MG63 (cell line): ENCODE measurements around the gene ADAM15. TPM values are rescaled to one million over a fixed set of nuclear protein-coding genes. Genes with fewer than 3 reads are reported as not detected.

Source experiments
- DNase-seq: peaks from one replicate; pipeline ENCODE4 v3.0.0-alpha.2; 2020
- H3K27me3 ChIP-seq: fragments of 250-450 bp; sonication (Bioruptor Pico); 2 replicates; pipeline ENCODE4 v1.5.1; 2020; ENCODE audit warnings: mild to moderate bottlenecking, moderate library complexity
- H3K36me3 ChIP-seq: fragments of 250-450 bp; sonication (Bioruptor Pico); 2 replicates; pipeline ENCODE4 v1.5.1; 2020; ENCODE audit warnings: mild to moderate bottlenecking, moderate library complexity
- H3K4me3 ChIP-seq: fragments of 250-450 bp; sonication (Bioruptor Pico); 2 replicates; pipeline ENCODE4 v1.5.1; 2020; ENCODE audit warnings: mild to moderate bottlenecking, moderate library complexity
- H3K9me3 ChIP-seq: fragments of 250-450 bp; sonication (Bioruptor Pico); 2 replicates; pipeline ENCODE4 v1.5.1; 2020; ENCODE audit warnings: mild to moderate bottlenecking, moderate library complexity
- total RNA-seq: library from RNA; depleted of rRNA; stranded (reverse); fragments of >200 nt; shearing (Covaris generic); gene quantifications from 2 replicates; pipeline ENCODE4 v1.2.3, GENCODE V29; 2014; ENCODE audit warnings: low replicate concordance

The ADAM15 gene
- total RNA-seq, 1 experiment from 2014 or later: 285 TPM

DNA sequence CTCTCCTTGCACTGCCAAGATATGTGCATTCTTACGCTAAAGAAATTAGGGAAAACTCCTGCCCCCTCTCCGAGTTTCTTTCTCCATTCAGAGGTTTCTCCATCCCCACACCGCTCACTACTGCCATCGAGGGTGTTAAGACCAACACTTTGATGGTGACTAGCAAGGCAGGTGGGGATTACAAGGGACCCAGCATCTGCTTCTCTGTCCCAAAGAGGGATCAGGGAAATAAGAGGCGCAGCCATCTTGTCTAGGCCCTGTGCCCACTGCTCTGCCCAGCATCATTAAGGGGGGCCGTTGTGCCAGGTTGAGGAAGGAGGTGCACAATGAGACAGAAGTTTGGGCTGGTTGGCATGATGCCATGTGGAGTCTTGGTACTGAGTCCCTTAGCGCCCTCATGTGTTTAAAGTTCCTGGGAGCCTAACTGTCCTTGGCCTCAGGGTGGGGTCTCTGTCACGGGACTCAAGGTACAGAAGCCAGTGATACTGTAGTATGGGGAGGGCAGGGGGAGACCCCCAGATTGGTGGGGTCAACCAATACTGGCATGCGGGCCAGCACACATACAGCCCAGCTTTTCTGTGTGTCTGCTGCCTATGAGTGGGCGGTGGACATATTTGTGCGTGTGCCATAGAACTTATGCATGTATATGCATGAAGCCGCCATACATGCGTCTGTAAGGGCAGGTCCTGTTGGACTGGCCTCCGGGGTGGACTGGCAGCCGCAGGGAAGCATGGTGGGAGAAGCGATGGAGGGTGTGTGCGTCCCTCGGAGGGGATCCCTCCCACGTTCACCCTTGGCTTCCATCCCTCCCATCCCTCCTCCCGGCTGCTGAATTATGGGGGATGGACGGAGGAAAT is 33.0 kb downstream of the ADAM15 start:
- no peaks in the 10 kb centered on the region for H3K36me3 ChIP-seq
- H3K27me3 ChIP-seq: peaks cover 40% of the 10 kb centered on the region
- peak overlapping the region; percentile 63 for H3K4me3 ChIP-seq
- DNase-seq: peak; percentile 53
- H3K9me3 ChIP-seq: no peaks in the 10 kb centered on the region

DNA sequence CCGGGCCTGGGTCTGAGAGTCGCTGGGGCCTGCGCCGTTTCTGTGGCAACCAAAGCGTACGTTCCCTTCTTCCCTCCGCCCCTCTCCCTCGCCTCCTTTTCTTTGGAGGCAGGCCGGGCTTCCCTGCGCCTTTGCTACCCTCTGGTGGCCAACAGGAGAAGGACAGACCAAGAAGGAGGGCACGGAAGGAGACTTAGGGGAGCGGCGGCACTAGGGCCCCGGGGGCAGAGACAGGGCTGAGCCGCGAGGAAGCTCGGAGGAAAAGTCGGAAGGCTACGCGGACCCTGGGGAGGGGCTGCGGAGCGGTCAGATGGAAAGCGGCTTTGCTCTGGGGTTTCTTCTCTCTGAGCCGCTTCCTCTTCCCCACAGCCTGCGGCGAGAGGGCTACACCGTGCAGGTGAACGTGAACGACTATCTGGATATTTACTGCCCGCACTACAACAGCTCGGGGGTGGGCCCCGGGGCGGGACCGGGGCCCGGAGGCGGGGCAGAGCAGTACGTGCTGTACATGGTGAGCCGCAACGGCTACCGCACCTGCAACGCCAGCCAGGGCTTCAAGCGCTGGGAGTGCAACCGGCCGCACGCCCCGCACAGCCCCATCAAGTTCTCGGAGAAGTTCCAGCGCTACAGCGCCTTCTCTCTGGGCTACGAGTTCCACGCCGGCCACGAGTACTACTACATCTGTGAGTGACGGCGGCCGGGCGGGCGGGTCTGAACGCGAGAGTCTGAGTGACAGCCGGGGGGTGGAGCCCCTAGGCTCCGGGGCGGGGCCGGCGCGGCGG is 33.8 kb downstream of the ADAM15 start:
- H3K4me3 ChIP-seq: peak overlapping the region; percentile 63

DNA sequence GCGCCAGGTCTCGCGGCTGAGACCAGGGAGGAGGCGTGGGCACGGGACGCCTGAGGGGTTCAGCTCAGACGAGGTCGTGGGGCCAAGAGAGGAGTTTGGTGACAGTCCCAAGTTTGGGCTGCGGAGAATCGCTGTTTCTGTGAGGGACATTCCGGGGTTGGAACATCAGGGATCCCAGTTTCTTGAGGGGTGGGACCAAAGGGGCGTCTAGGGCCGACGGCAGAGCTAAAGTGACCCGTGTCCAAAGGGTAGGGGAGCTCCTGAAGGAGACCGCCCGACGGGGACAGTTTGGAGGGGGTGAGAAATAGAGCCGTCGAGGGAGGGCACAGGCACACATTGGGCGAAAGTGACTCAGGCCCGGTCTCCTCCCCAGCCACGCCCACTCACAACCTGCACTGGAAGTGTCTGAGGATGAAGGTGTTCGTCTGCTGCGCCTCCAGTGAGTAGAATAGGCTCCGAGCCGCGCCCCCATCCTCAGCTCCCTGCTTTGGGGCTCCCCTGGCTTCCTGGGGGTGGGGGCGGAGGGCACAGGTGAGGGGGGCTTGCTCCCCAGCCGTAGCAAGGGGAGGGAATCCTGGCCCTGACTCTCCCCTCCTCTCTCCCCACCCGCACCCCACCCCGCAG is 34.5 kb downstream of the ADAM15 start:
- Histone ChIP-seq H3K27me3 (peaks cover 25% of the 10 kb centered on the region), H3K36me3 (no peaks in the 10 kb centered on the region), H3K9me3 (no peaks in the 10 kb centered on the region), H3K4me3 (peak overlapping the region; percentile 63)
- peak; percentile 70 for DNase-seq

More for the DNA sequence above, 33.8 kb downstream of the ADAM15 start:
- Histone ChIP-seq H3K9me3 (no peaks in the 10 kb centered on the region), H3K36me3 (no peaks in the 10 kb centered on the region), H3K27me3 (peaks cover 32% of the 10 kb centered on the region)
- peak; percentile 93 for DNase-seq

GRCh38 chr1:155086128-155086741 is 35.1 kb downstream of the ADAM15 start:
- H3K9me3 ChIP-seq: no peaks in the 10 kb centered on the region
- H3K4me3 ChIP-seq: peak overlapping the region; percentile 63
- peak; percentile 71 for DNase-seq
- H3K27me3 ChIP-seq: peaks cover 19% of the 10 kb centered on the region
- H3K36me3 ChIP-seq: no peaks in the 10 kb centered on the region

GRCh38 chr1:155086856-155087535 is 35.9 kb downstream of the ADAM15 start:
- Histone ChIP-seq H3K4me3 (no peak overlapping the region), H3K36me3 (no peaks in the 10 kb centered on the region), H3K9me3 (no peaks in the 10 kb centered on the region), H3K27me3 (peaks cover 11% of the 10 kb centered on the region)
- DNase-seq: no peak

DNA sequence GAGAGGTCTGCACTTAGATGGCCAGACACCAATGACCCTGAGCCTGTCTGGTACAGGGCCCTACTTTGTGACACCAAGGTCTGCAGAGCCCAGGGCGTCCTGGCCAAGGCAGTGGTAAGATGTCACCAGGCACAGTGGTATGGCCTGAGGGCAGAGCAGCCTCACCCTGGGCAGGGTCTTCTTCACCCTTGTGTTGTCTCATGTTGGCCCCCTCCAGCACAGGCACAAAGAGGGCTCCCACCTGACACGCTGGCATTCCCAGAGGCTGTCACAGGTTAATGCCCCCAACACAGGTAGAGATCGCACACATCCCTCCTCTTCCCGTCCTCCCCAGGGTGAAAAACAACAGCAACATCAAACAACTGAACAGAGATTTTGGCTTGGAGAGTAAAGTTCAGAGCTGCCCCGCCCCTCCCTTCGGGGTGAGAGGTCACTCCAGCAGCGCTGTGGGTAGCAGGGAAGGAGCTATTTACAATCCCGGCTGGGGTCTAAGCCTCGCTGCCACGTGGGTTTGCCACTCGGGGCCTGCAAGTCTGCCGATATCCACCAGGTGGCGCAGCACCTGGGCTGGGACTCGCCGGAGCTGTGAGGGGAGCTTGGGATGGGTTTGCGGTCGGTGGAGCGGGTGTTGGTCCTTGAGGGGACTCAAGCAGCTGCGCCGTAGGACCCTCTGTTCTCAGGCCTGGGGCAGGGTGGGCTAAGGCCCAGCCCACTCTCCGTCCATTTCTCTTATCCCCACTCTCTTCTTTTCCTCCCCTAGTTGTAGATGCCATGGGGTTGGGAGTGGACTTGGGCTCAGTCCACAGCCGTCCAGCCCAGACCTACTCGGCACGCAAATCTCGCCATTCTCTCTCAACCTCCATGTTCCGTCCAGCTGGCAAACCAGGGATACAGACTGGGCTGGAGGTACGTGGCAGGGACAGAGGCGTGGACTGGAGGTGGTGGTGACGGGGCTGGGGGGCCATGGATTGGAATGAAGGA is 40.2 kb downstream of the ADAM15 start:
- H3K36me3 ChIP-seq: no peaks in the 10 kb centered on the region
- H3K4me3 ChIP-seq: no peak overlapping the region
- peak; percentile 77 for DNase-seq
- H3K27me3 ChIP-seq: peaks cover 12% of the 10 kb centered on the region
- no peaks in the 10 kb centered on the region for H3K9me3 ChIP-seq

GRCh38 chr1:155092131-155092530 is 41.0 kb downstream of the ADAM15 start:
- no peak for DNase-seq
- Histone ChIP-seq H3K4me3 (no peak overlapping the region), H3K27me3 (peaks cover 14% of the 10 kb centered on the region), H3K9me3 (no peaks in the 10 kb centered on the region), H3K36me3 (no peaks in the 10 kb centered on the region)

DNA sequence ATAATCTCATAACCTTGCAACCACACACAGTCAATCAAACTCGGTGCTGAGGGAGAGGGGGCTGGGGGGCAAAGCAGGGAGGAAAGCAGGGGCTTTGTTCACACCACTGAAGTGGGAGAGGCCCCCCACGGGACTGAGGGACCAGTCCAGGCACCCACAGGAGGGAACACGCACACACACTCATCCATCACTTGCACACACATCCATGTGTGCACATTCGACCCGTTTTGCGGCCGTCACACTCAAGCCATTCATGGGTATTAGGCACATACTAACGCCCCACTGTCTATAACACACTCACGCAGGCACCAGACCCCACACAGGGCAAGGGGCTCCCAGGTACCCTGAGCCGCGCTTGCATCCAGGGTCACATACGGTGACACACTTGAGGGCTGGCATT is 41.5 kb downstream of the ADAM15 start:
- Histone ChIP-seq H3K27me3 (peaks cover 14% of the 10 kb centered on the region), H3K4me3 (no peak overlapping the region), H3K9me3 (no peaks in the 10 kb centered on the region), H3K36me3 (no peaks in the 10 kb centered on the region)
- DNase-seq: no peak

GRCh38 chr1:155093911-155094621 is 43.0 kb downstream of the ADAM15 start:
- DNase-seq: no peak
- H3K9me3 ChIP-seq: no peaks in the 10 kb centered on the region

DNA sequence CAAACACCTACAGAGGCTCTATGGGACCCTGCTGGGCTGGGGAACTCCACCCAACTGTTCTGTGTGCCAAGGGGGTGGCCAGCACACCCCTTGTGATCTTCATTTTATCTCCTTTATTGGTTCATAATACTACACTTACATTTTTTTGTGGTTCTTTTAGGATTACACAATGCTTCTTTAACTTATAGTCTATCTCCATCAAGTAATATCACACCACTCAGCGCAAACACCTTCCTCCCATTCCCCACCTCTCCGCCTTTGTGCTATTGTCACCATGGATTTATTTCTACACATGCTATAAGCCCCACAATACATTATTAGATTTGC is 43.5 kb downstream of the ADAM15 start:
- DNase-seq: no peak
- H3K27me3 ChIP-seq: peaks cover 14% of the 10 kb centered on the region
- no peaks in the 10 kb centered on the region for H3K9me3 ChIP-seq
- H3K4me3 ChIP-seq: no peak overlapping the region
- H3K36me3 ChIP-seq: no peaks in the 10 kb centered on the region

More at GRCh38 chr1:155093911-155094621, 43.0 kb downstream of the ADAM15 start:
- H3K4me3 ChIP-seq: no peak overlapping the region
- no peaks in the 10 kb centered on the region for H3K36me3 ChIP-seq
- peaks cover 14% of the 10 kb centered on the region for H3K27me3 ChIP-seq

DNA sequence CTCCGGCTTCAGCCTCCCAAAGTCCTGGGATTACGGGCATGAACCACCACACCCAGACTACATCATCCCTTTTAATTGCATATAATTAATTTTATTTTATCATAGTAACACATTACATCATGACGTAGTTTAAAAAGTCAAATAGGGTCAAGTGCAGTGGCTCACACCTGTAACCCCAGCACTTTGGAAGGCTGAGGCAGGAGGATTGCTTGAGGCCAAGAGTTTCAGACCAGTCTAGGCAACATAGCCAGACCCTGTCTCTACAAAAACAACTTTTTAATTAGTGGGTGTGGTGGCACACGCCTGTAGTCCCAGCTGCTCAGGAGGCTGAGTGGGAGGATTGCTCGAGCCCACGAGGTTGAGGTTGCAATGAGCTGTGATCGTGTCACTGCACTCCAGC is 48.2 kb downstream of the ADAM15 start:
- no peaks in the 10 kb centered on the region for H3K36me3 ChIP-seq
- H3K4me3 ChIP-seq: no peak overlapping the region
- H3K27me3 ChIP-seq: peaks cover 14% of the 10 kb centered on the region
- H3K9me3 ChIP-seq: no peaks in the 10 kb centered on the region
- DNase-seq: no peak

GRCh38 chr1:155103325-155103724 is 52.2 kb downstream of the ADAM15 start:
- Histone ChIP-seq H3K27me3 (0 out of 2 replicates have a peak, but pooled peaks cover 3% of the 10 kb centered on the region), H3K36me3 (no peaks in the 10 kb centered on the region), H3K4me3 (no peak overlapping the region), H3K9me3 (no peaks in the 10 kb centered on the region)
- DNase-seq: no peak

DNA sequence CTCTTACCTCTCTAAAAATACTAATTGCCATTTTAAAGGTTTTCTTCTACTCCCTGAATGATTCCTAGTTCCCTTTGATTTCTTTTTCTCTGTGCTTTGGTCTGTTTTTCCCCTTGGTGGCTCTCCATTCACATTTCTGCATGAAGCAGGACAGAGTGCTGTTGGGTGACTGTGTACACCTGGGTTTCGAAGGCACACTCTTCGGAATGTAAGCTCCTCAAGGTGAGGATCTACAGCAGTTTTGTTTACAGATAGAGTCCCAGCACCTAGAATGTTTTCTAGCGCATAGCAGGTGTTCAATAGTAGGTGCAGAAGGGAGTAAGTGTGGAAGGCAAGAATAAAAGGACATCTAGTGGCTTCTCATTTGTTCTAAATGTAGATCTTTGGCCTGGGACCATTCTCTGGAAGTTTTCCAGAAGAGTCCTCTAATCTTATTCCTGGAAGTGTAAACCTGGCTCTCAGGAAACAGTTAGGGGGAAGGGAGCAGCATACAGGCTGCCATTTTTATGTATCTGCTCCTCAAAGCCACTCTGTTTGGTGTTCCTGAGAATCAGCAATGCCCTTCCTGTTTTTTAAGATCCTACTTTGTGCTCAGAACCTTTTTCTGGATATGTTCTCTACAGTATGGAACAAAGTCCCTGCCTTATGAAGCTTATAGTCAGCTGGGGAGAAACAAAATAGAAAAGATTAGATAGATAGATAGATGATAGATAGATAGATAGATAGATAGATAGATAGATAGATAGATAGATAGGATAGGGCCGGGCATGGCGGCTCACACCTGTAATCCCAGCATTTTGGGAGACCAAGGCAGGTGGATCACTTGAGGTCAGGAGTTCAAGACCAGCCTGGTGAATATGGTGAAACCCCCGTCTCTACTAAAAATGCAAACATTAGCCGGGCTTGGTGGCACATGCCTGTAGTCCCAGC is 53.8 kb downstream of the ADAM15 start:
- Histone ChIP-seq H3K36me3 (no peaks in the 10 kb centered on the region), H3K9me3 (no peaks in the 10 kb centered on the region), H3K4me3 (no peak overlapping the region), H3K27me3 (0 out of 2 replicates have a peak, but pooled peaks cover 3% of the 10 kb centered on the region)
- no peak for DNase-seq

- Histone ChIP-seq H3K9me3 (no peaks in the 10 kb centered on the region), H3K4me3 (no peak overlapping the region)
Observed at GRCh38 chr1:155105604-155106011, 54.5 kb downstream of the ADAM15 start.

More at GRCh38 chr1:155105604-155106011, 54.5 kb downstream of the ADAM15 start:
- H3K27me3 ChIP-seq: 0 out of 2 replicates have a peak, but pooled peaks cover 3% of the 10 kb centered on the region
- DNase-seq: no peak
- H3K36me3 ChIP-seq: no peaks in the 10 kb centered on the region
